HepG2 (cell line): Measurements from ENCODE around the gene TSEN34. TPM values are rescaled to one million over a fixed set of nuclear protein-coding genes. Genes with fewer than 3 reads are reported as not detected.
A peak's percentile ranks its signal among the peaks of the same experiment; 100 is the strongest.

Experiments used
- ATAC-seq: fragments of 200-7000 bp; cut with Tn5 transposase; 3 replicates; pipeline ENCODE4 v1.9.1; 2020; ENCODE audit warnings: mild to moderate bottlenecking, moderate library complexity
- BruUV-seq: library from RNA; stranded (reverse); fragments of 400-500 nt; replicated peaks from 2 replicates; lab custom pipeline; 2021; lab: Mats Ljungman, UMichigan
- CTCF ChIA-PET: fragments of 300-600 bp; formaldehyde crosslinking; extraction: SDS; loops from one replicate; lab custom pipeline; 2021; ENCODE audit warnings: low total read pairs, inconsistent platforms, low intra/inter-chr PET ratio; lab: Yijun Ruan, JAX
- POLR2A ChIA-PET: fragments of 350-600 bp; sonication (Branson Sonifier 250); formaldehyde crosslinking; loops from one replicate; lab custom pipeline; 2020; ENCODE audit warnings: antibody characterized with exemption, inconsistent platforms; lab: Yijun Ruan, JAX
- DNase-seq: peaks from one replicate; pipeline ENCODE4 v3.0.0-alpha.2; 2015; ENCODE audit warnings: low spot score
- FAIRE-seq: peaks from 3 replicates; lab custom pipeline; 2011; peaks lifted over from hg19 to GRCh38; lab: Jason Lieb, UNC
- H2AFZ ChIP-seq: one replicate; pipeline ENCODE4 v1.6.1; 2011; ENCODE audit warnings: low read length, inconsistent platforms
- H3K27ac ChIP-seq: fragments of 300-600 bp; 3 replicates; pipeline ENCODE4 v1.8.0; 2011; ENCODE audit warnings: mixed run types, mild to moderate bottlenecking, mixed read lengths, low read length, inconsistent platforms; ENCODE audit not compliant: insufficient read depth; ENCODE audit errors: extremely low read length
- H3K27me3 ChIP-seq, 2 experiments: fragments of 200-600 bp in 1 of 2; 2 replicates in 1 of 2; 3 replicates in 1 of 2; pipeline versions ENCODE4 v1.6.0 to v1.8.0; 2011; ENCODE audit warnings: low read length in 2 of 2, mild to moderate bottlenecking in 2 of 2, moderate library complexity in 2 of 2, inconsistent platforms in 1 of 2; ENCODE audit not compliant: insufficient read depth in 2 of 2, control insufficient read depth in 1 of 2
- H3K36me3 ChIP-seq, 2 experiments: fragments of 200-600 bp in 1 of 2; replicated peaks in 1 of 2; 2 replicates in 1 of 2; 3 replicates in 1 of 2; pipeline versions ENCODE4 v1.5.1 to v1.8.0; 2011; ENCODE audit warnings: low read length in 2 of 2, inconsistent platforms in 1 of 2; ENCODE audit not compliant: insufficient read depth in 2 of 2, control insufficient read depth in 1 of 2
- H3K4me1 ChIP-seq: 2 replicates; pipeline ENCODE4 v1.5.1; 2012; ENCODE audit warnings: low read length, inconsistent platforms; ENCODE audit not compliant: insufficient read depth
- H3K4me2 ChIP-seq: 2 replicates; pipeline ENCODE4 v1.6.0; 2011; ENCODE audit warnings: low read depth, low read length, inconsistent platforms
- H3K4me3 ChIP-seq, 3 experiments: fragments of 200-600 bp in 1 of 3; sonication (generic), shearing (Covaris generic) in 1 of 3; replicated peaks in 1 of 3; 2 replicates each; pipeline ENCODE4 v1.5.1; 2011 to 2016; ENCODE audit warnings: low read length in 3 of 3, inconsistent platforms in 2 of 3, low read depth in 2 of 3, mild to moderate bottlenecking in 2 of 3, control low read depth in 1 of 3, mixed read lengths in 1 of 3; ENCODE audit not compliant: insufficient read depth in 1 of 3
- H3K79me2 ChIP-seq: one replicate; pipeline ENCODE4 v1.6.1; 2011; ENCODE audit warnings: low read length, inconsistent platforms; ENCODE audit not compliant: insufficient read depth
- H3K9ac ChIP-seq: 2 replicates; pipeline ENCODE4 v1.6.0; 2011; ENCODE audit warnings: mild to moderate bottlenecking, low read depth, low read length, inconsistent platforms; ENCODE audit not compliant: insufficient read depth
- H3K9me3 ChIP-seq: 2 replicates; pipeline ENCODE4 v1.5.1; 2012; ENCODE audit warnings: mild to moderate bottlenecking, low read length
- H4K20me1 ChIP-seq: 2 replicates; pipeline ENCODE4 v1.6.0; 2011; ENCODE audit warnings: inconsistent platforms, mild to moderate bottlenecking, low read length, moderate library complexity; ENCODE audit not compliant: insufficient read depth
- AHR ChIP-seq: IDR thresholded peaks from 2 replicates; pipeline ENCODE4 v1.6.1; 2018; ENCODE audit warnings: missing genetic modification reagents, missing compliant biosample characterization
- DR1 ChIP-seq: sonication (generic); formaldehyde crosslinking; IDR thresholded peaks from 2 replicates; pipeline ENCODE4 v1.8.0; 2021; ENCODE audit warnings: mild to moderate bottlenecking, missing genetic modification reagents, inconsistent platforms
- GTF2F1 ChIP-seq: fragments of 150-350 bp; IDR thresholded peaks from 2 replicates; pipeline ENCODE4 v1.6.1; 2014; ENCODE audit warnings: low read length
- HBP1 ChIP-seq: IDR thresholded peaks from 2 replicates; pipeline ENCODE4 v1.6.1; 2016; ENCODE audit warnings: low read depth, control low read depth
- SMAD1 ChIP-seq: sonication (generic); formaldehyde crosslinking; IDR thresholded peaks from 2 replicates; pipeline ENCODE4 v1.4.0; 2020; ENCODE audit warnings: missing genetic modification reagents, low read depth, mild to moderate bottlenecking, borderline replicate concordance
- ZNF3 ChIP-seq: IDR thresholded peaks from 2 replicates; pipeline ENCODE4 v1.7.0; 2017; ENCODE audit warnings: inconsistent platforms
- ZNF512 ChIP-seq: sonication (generic); formaldehyde crosslinking; IDR thresholded peaks from 2 replicates; pipeline ENCODE4 v1.4.0; 2020; ENCODE audit warnings: mild to moderate bottlenecking, missing genetic modification reagents
- WGBS: methylation state at CpG from one replicate; pipeline ENCODE4 v1.1.6; 2017; ENCODE audit warnings: low lambda C conversion rate; 5-methylcytosine and 5-hydroxymethylcytosine counted together
- in situ Hi-C: cut with HindIII; loops from 2 replicates; pipeline ENCODE4 v1.10.0; 2017; ENCODE audit warnings: low pct_unique_long_range_greater_than_20kb; ENCODE audit not compliant: extremely low pct_ligation_motif_present
- intact Hi-C: fragments of 100-400 bp; cut with micrococcal nuclease; formaldehyde crosslinking; loops from one replicate; pipeline ENCODE4 v1.10.0; 2022; ENCODE audit not compliant: unreplicated experiment
- polyA plus RNA-seq, 8 experiments: library from polyadenylated mRNA; depleted of rRNA in 3 of 8; stranded (reverse) in 7 of 8; unstranded in 1 of 8; fragments of >200 nt; fragmentation: Illumina TruSeq in 4 of 8; extraction: Trizol in 4 of 8; gene quantifications; 2 replicates each; pipeline versions ENCODE4 v1.2.1 to v1.2.3, GENCODE V29; 2011 to 2016; ENCODE audit warnings: low read depth in 4 of 8, missing spikeins in 1 of 8, mixed read lengths in 1 of 8; ENCODE audit not compliant: insufficient read depth in 1 of 8
- total RNA-seq, 5 experiments: library from RNA; depleted of rRNA; stranded (reverse); fragments of >200 nt; fragmentation: Illumina TruSeq; extraction: Trizol; gene quantifications; 2 replicates each; pipeline ENCODE4 v1.2.3, GENCODE V29; 2016; ENCODE audit warnings: low read depth in 1 of 5

Gene TSEN34
- total and polyA plus RNA-seq, 2 of the 13 experiments (the other 11 are each of a cell fraction or from before 2014, with no cell fraction given), result 55.1 to 65.4 TPM

GRCh38 chr19:54169149-54169740 lies 21.9 kb upstream of the TSEN34 start:
- POLR2A ChIA-PET, result interaction anchor here (0.6 kb wide), 1 partner anchor 30 kb away, joined by 3 read pairs; no protein-coding TSS in a partner anchor
- intact Hi-C loops, result loop anchor here (2.0 kb wide), 1 partner anchor 62 kb away; no protein-coding TSS in a partner anchor

More at GRCh38 chr19:54169149-54169740, 21.9 kb upstream of the TSEN34 start:
- Histone ChIP-seq H3K9ac (no peak overlapping the region), H3K9me3 (no peaks in the 10 kb centered on the region), H2AFZ (no peak overlapping the region), H3K4me1 (peaks cover 12% of the 10 kb centered on the region; the same call in 1 of the 2 replicates), H3K27ac (no peak overlapping the region), H3K79me2 (no peaks in the 10 kb centered on the region), H3K4me2 (no peak overlapping the region), H3K36me3 (no peaks in the 10 kb centered on the region), H3K27me3 (no peaks in the 10 kb centered on the region)
- ATAC-seq, result no peak
- in situ Hi-C loops, result no loop called here
- no peak for FAIRE-seq
- no peak for DNase-seq
- no TSS peak for BruUV-seq
- CTCF ChIA-PET, result interaction anchor here (1.1 to 1.4 kb wide), 3 partner anchors 62 to 156 kb away, joined by 3 to 18 read pairs (median 7); no protein-coding TSS in a partner anchor
- TF ChIP-seq HBP1 (CRISPR knock-in tag), result no peak
- no peak for TF ChIP-seq SMAD1 (CRISPR knock-in tag)
- 0 out of 2 replicates have a peak, but pooled peaks have one; percentile 69 for TF ChIP-seq ZNF512 (CRISPR knock-in tag)
- no peak for TF ChIP-seq ZNF3 (CRISPR knock-in tag)
- no peak for TF ChIP-seq DR1 (CRISPR knock-in tag)
- TF ChIP-seq AHR (CRISPR knock-in tag), result no peak
- TF ChIP-seq GTF2F1, result no peak
- TF ChIP-seq, all 625 proteins: peak for 1
- no peaks in the 10 kb centered on the region for H4K20me1 ChIP-seq
- WGBS, result 88% methylated on average over 16 of the region's 21 CpGs
- no peak overlapping the region for H3K4me3 ChIP-seq
